ENCODE results near the gene NGLY1.

Gene NGLY1

GRCh38 chr3:25695731-25696420 is 87.4 kb downstream of the NGLY1 start:
- POLR2A ChIA-PET, result no interaction called here
- CTCF ChIA-PET, result interaction anchor here (1.4 kb wide), 1 partner anchor 11 kb away, joined by 4 read pairs; no protein-coding TSS in a partner anchor
- no peak overlapping the region for H3K27ac ChIP-seq (ENCODE audit: insufficient read depth in 1 of 2, low read depth in 1 of 2, low read length in 2 of 2, poor library complexity in 1 of 2, severe bottlenecking in 2 of 2)
- no peak overlapping the region for H3K4me3 ChIP-seq (ENCODE audit: control insufficient read depth in 1 of 7, extremely low read depth in 1 of 7, insufficient read depth in 4 of 7, low read depth in 2 of 7, low read length in 6 of 7)
- peaks cover 0 to 3% (median 0%) of the 10 kb centered on the region in 5 experiments for H3K9me3 ChIP-seq (ENCODE audit: control extremely low read depth in 1 of 5, control insufficient read depth in 4 of 5, insufficient read depth in 2 of 5, low read depth in 1 of 5, low read length in 4 of 5)
- WGBS (ENCODE audit: insufficient coverage), result 78% methylated on average over 1 of the region's 4 CpGs
- H3K27me3 ChIP-seq (replicated peaks in 2 of 5; ENCODE audit: control insufficient read depth in 4 of 5, insufficient read depth in 5 of 5, low read length in 4 of 5), result peaks cover 0 to 4% (median 0%) of the 10 kb centered on the region in 5 experiments
- peaks cover 0 to 12% (median 1%) of the 10 kb centered on the region in 4 experiments for H3K4me1 ChIP-seq (ENCODE audit: control extremely low read depth in 1 of 4, control insufficient read depth in 4 of 4, insufficient read depth in 4 of 4, low read length in 3 of 4)
- no peaks in the 10 kb centered on the region for H3K36me3 ChIP-seq (ENCODE audit: control insufficient read depth in 4 of 4, insufficient read depth in 4 of 4, low read length in 3 of 4)
- DNase-seq, result peak in 2 of 3 donors; percentile 5 to 10

DNA sequence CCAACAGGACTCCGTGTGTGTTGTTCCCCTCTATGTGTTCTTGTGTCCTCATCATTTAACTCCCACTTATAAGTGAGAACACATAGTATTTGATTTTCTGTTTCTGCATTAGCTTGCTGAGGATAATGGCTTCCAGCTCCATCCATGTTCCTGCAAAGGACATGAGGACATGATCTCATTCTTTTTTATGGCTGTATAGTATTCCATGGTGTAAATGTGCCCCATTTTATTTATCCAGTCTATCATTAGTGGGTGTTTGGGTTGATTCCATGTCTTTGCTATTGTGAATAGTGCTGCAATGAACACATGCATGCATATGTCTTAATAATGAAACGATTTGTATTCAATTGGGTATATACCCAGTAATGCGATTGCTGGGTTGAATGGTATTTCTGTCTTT is 90.0 kb downstream of the NGLY1 start:
- WGBS (ENCODE audit: insufficient coverage), result no CpG with 5 or more reads among the region's 3 CpGs
- H3K9me3 ChIP-seq (ENCODE audit: control extremely low read depth in 1 of 5, control insufficient read depth in 4 of 5, insufficient read depth in 2 of 5, low read depth in 1 of 5, low read length in 4 of 5), result peaks cover 0 to 3% (median 0%) of the 10 kb centered on the region in 5 experiments
- peaks cover 0 to 4% (median 0%) of the 10 kb centered on the region in 5 experiments for H3K27me3 ChIP-seq (replicated peaks in 2 of 5; ENCODE audit: control insufficient read depth in 4 of 5, insufficient read depth in 5 of 5, low read length in 4 of 5)
- no peak overlapping the region for H3K27ac ChIP-seq (ENCODE audit: insufficient read depth in 1 of 2, low read depth in 1 of 2, low read length in 2 of 2, poor library complexity in 1 of 2, severe bottlenecking in 2 of 2)
- no peaks in the 10 kb centered on the region for H3K36me3 ChIP-seq (ENCODE audit: control insufficient read depth in 4 of 4, insufficient read depth in 4 of 4, low read length in 3 of 4)
- no peak overlapping the region for H3K4me3 ChIP-seq (ENCODE audit: control insufficient read depth in 1 of 7, extremely low read depth in 1 of 7, insufficient read depth in 4 of 7, low read depth in 2 of 7, low read length in 6 of 7)
- POLR2A ChIA-PET, result no interaction called here
- CTCF ChIA-PET, result no interaction called here
- peaks cover 0 to 15% (median 4%) of the 10 kb centered on the region in 4 experiments for H3K4me1 ChIP-seq (ENCODE audit: control extremely low read depth in 1 of 4, control insufficient read depth in 4 of 4, insufficient read depth in 4 of 4, low read length in 3 of 4)
- no peak for DNase-seq

DNA sequence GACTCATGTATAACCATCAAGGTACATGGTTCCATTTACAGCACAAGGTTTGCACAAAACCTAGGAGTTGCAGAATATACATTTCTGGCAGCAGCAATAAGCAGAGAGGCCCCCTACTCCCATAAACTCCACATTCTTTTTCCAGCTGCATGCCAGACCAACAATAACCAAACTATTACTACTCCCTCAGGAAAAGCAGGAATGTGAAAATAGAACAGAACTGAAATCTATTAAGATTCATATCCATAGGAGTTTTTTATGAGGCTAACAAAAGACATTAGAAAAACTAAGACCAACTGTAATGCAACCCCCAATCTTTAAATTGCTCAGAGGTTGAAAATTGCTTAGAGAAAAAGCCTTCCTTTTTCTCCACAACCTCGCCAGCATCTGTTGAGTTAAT is 90.9 kb downstream of the NGLY1 start:
- ChIA-PET POLR2A (no interaction called here), CTCF (no interaction called here)
- no CpG with 5 or more reads among the region's 1 CpG for WGBS (ENCODE audit: insufficient coverage)

GRCh38 chr3:25690768-25691533 is 92.3 kb downstream of the NGLY1 start:
- Histone ChIP-seq H3K27me3 (replicated peaks in 2 of 5; ENCODE audit: control insufficient read depth in 4 of 5, insufficient read depth in 5 of 5, low read length in 4 of 5) (peaks cover 0 to 2% (median 0%) of the 10 kb centered on the region in 5 experiments), H3K27ac (ENCODE audit: insufficient read depth in 1 of 2, low read depth in 1 of 2, low read length in 2 of 2, poor library complexity in 1 of 2, severe bottlenecking in 2 of 2) (no peak overlapping the region), H3K4me1 (ENCODE audit: control extremely low read depth in 1 of 4, control insufficient read depth in 4 of 4, insufficient read depth in 4 of 4, low read length in 3 of 4) (peaks cover 0 to 5% (median 4%) of the 10 kb centered on the region in 4 experiments), H3K9me3 (ENCODE audit: control extremely low read depth in 1 of 5, control insufficient read depth in 4 of 5, insufficient read depth in 2 of 5, low read depth in 1 of 5, low read length in 4 of 5) (peaks cover 0 to 3% (median 0%) of the 10 kb centered on the region in 5 experiments), H3K4me3 (ENCODE audit: control insufficient read depth in 1 of 7, extremely low read depth in 1 of 7, insufficient read depth in 4 of 7, low read depth in 2 of 7, low read length in 6 of 7) (no peak overlapping the region), H3K36me3 (ENCODE audit: control insufficient read depth in 4 of 4, insufficient read depth in 4 of 4, low read length in 3 of 4) (no peaks in the 10 kb centered on the region)
- ChIA-PET CTCF (no interaction called here), POLR2A (no interaction called here)
- WGBS (ENCODE audit: insufficient coverage), result 100% methylated on average over 2 of the region's 2 CpGs
- no peak for DNase-seq

More for the DNA sequence above, 90.9 kb downstream of the NGLY1 start:
- H3K4me3 ChIP-seq (ENCODE audit: control insufficient read depth in 1 of 7, extremely low read depth in 1 of 7, insufficient read depth in 4 of 7, low read depth in 2 of 7, low read length in 6 of 7), result no peak overlapping the region
- H3K9me3 ChIP-seq (ENCODE audit: control extremely low read depth in 1 of 5, control insufficient read depth in 4 of 5, insufficient read depth in 2 of 5, low read depth in 1 of 5, low read length in 4 of 5), result peaks cover 0 to 3% (median 0%) of the 10 kb centered on the region in 5 experiments
- H3K4me1 ChIP-seq (ENCODE audit: control extremely low read depth in 1 of 4, control insufficient read depth in 4 of 4, insufficient read depth in 4 of 4, low read length in 3 of 4), result peaks cover 0 to 12% (median 4%) of the 10 kb centered on the region in 4 experiments
- no peaks in the 10 kb centered on the region for H3K36me3 ChIP-seq (ENCODE audit: control insufficient read depth in 4 of 4, insufficient read depth in 4 of 4, low read length in 3 of 4)
- DNase-seq, result no peak
- H3K27me3 ChIP-seq (replicated peaks in 2 of 5; ENCODE audit: control insufficient read depth in 4 of 5, insufficient read depth in 5 of 5, low read length in 4 of 5), result peaks cover 0 to 4% (median 0%) of the 10 kb centered on the region in 5 experiments
- no peak overlapping the region for H3K27ac ChIP-seq (ENCODE audit: insufficient read depth in 1 of 2, low read depth in 1 of 2, low read length in 2 of 2, poor library complexity in 1 of 2, severe bottlenecking in 2 of 2)

DNA sequence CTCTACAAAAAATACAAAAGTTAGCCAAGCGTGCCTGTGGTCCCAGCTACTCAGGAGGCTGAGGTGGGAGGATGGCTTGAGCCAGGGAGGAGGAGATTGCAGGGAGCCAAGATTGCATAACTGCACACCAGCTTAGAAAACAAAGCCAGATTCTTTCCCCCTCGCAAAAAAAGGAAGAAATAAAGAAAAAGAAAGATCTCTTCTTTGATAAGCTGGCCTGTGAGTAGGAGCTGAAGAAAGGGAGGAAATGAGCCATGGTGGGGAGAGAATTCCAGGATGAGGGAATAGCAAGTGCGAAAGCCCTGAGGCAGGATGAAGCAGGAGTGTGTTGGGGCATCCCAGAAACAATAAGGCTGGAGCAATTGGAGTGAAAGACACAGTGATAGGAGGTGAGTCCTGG is 94.0 kb downstream of the NGLY1 start:
- ChIA-PET POLR2A (no interaction called here), CTCF (interaction anchor here (0.9 kb wide), 2 partner anchors 16 to 88 kb away, joined by 3 read pairs; no protein-coding TSS in a partner anchor)
- no peaks in the 10 kb centered on the region for H3K36me3 ChIP-seq (ENCODE audit: control insufficient read depth in 4 of 4, insufficient read depth in 4 of 4, low read length in 3 of 4)
- peaks cover 0 to 2% (median 0%) of the 10 kb centered on the region in 5 experiments for H3K27me3 ChIP-seq (replicated peaks in 2 of 5; ENCODE audit: control insufficient read depth in 4 of 5, insufficient read depth in 5 of 5, low read length in 4 of 5)
- H3K9me3 ChIP-seq (ENCODE audit: control extremely low read depth in 1 of 5, control insufficient read depth in 4 of 5, insufficient read depth in 2 of 5, low read depth in 1 of 5, low read length in 4 of 5), result peaks cover 0 to 3% (median 0%) of the 10 kb centered on the region in 5 experiments
- WGBS (ENCODE audit: insufficient coverage), result 92% methylated on average over 1 of the region's 3 CpGs
- no peak overlapping the region for H3K4me3 ChIP-seq (ENCODE audit: control insufficient read depth in 1 of 7, extremely low read depth in 1 of 7, insufficient read depth in 4 of 7, low read depth in 2 of 7, low read length in 6 of 7)
- peaks cover 0 to 5% (median 2%) of the 10 kb centered on the region in 4 experiments for H3K4me1 ChIP-seq (ENCODE audit: control extremely low read depth in 1 of 4, control insufficient read depth in 4 of 4, insufficient read depth in 4 of 4, low read length in 3 of 4)
- H3K27ac ChIP-seq (ENCODE audit: insufficient read depth in 1 of 2, low read depth in 1 of 2, low read length in 2 of 2, poor library complexity in 1 of 2, severe bottlenecking in 2 of 2), result no peak overlapping the region
- no peak for DNase-seq

DNA sequence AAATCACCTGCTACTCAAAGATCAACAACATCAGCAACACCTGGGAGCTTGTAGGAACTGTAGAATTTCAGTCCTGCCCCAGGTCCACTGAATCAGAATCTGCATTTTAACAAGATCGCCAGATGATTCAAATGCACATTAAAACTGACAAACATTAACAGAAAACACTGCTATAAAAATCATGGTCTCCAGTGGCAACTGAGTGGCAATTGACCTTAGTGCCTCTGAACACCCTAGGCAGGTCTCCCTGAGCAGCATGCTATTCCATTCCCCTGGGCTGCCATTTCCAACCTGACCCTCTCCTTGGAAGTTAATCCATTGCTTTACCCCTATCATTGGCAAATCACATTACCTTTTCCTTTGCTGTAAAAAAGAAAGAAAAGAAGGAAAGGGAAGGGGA is 95.5 kb downstream of the NGLY1 start:
- peaks cover 0 to 5% (median 2%) of the 10 kb centered on the region in 4 experiments for H3K4me1 ChIP-seq (ENCODE audit: control extremely low read depth in 1 of 4, control insufficient read depth in 4 of 4, insufficient read depth in 4 of 4, low read length in 3 of 4)
- CTCF ChIA-PET, result interaction anchor here (1.3 kb wide), 1 partner anchor 11 kb away, joined by 3 read pairs; no protein-coding TSS in a partner anchor
- no peak overlapping the region for H3K27ac ChIP-seq (ENCODE audit: insufficient read depth in 1 of 2, low read depth in 1 of 2, low read length in 2 of 2, poor library complexity in 1 of 2, severe bottlenecking in 2 of 2)
- no CpG with 5 or more reads among the region's 1 CpG for WGBS (ENCODE audit: insufficient coverage)
- POLR2A ChIA-PET, result no interaction called here
- no peak for DNase-seq
- H3K9me3 ChIP-seq (ENCODE audit: control extremely low read depth in 1 of 5, control insufficient read depth in 4 of 5, insufficient read depth in 2 of 5, low read depth in 1 of 5, low read length in 4 of 5), result no peaks in the 10 kb centered on the region
- H3K36me3 ChIP-seq (ENCODE audit: control insufficient read depth in 4 of 4, insufficient read depth in 4 of 4, low read length in 3 of 4), result no peaks in the 10 kb centered on the region
- peaks cover 0 to 2% (median 0%) of the 10 kb centered on the region in 5 experiments for H3K27me3 ChIP-seq (replicated peaks in 2 of 5; ENCODE audit: control insufficient read depth in 4 of 5, insufficient read depth in 5 of 5, low read length in 4 of 5)
- H3K4me3 ChIP-seq (ENCODE audit: control insufficient read depth in 1 of 7, extremely low read depth in 1 of 7, insufficient read depth in 4 of 7, low read depth in 2 of 7, low read length in 6 of 7), result no peak overlapping the region

- Histone ChIP-seq H3K27ac (ENCODE audit: insufficient read depth in 1 of 2, low read depth in 1 of 2, low read length in 2 of 2, poor library complexity in 1 of 2, severe bottlenecking in 2 of 2) (no peak overlapping the region), H3K36me3 (ENCODE audit: control insufficient read depth in 4 of 4, insufficient read depth in 4 of 4, low read length in 3 of 4) (no peaks in the 10 kb centered on the region), H3K9me3 (ENCODE audit: control extremely low read depth in 1 of 5, control insufficient read depth in 4 of 5, insufficient read depth in 2 of 5, low read depth in 1 of 5, low read length in 4 of 5) (no peaks in the 10 kb centered on the region), H3K4me3 (ENCODE audit: control insufficient read depth in 1 of 7, extremely low read depth in 1 of 7, insufficient read depth in 4 of 7, low read depth in 2 of 7, low read length in 6 of 7) (no peak overlapping the region), H3K4me1 (ENCODE audit: control extremely low read depth in 1 of 4, control insufficient read depth in 4 of 4, insufficient read depth in 4 of 4, low read length in 3 of 4) (peaks cover 0 to 5% (median 2%) of the 10 kb centered on the region in 4 experiments), H3K27me3 (replicated peaks in 2 of 5; ENCODE audit: control insufficient read depth in 4 of 5, insufficient read depth in 5 of 5, low read length in 4 of 5) (peaks cover 0 to 2% (median 0%) of the 10 kb centered on the region in 5 experiments)
- ChIA-PET POLR2A (no interaction called here), CTCF (interaction anchor here (1.3 kb wide), 1 partner anchor 10 kb away, joined by 3 read pairs; no protein-coding TSS in a partner anchor)
- WGBS (ENCODE audit: insufficient coverage), result 100% methylated on average over 23 of the region's 23 CpGs
- no peak for DNase-seq
Observed at GRCh38 chr3:25686766-25687165, 96.5 kb downstream of the NGLY1 start.
